ENCODE measurements around the gene ZNF296. TPM values are rescaled to one million over a fixed set of nuclear protein-coding genes. Genes with fewer than 3 reads are reported as not detected.

Gene ZNF296
- total and polyA plus RNA-seq, 2 donors (not counting 3 experiments of a cell fraction or from before 2014, with no cell fraction given) = 0.35 to 1.8 TPM

- intact Hi-C loops (cut with micrococcal nuclease) = no loop called here
These were observed 41.4 kb upstream of the ZNF296 start for GRCh38 chr19:45117671-45118070.

More at GRCh38 chr19:45117671-45118070, 41.4 kb upstream of the ZNF296 start:
- H3K9ac ChIP-seq (replicated peaks; ENCODE audit: extremely low read depth, insufficient read depth, low read length) = no peak overlapping the region
- TF ChIP-seq POLR2A (IDR thresholded peaks at IDR 0.05; ENCODE audit: low read depth, low read length) (no peak), GATA2 (IDR thresholded peaks at IDR 0.05; ENCODE audit: insufficient read depth, insufficient read length, low read depth, low read length) (no peak), MYC (IDR thresholded peaks at IDR 0.05; ENCODE audit: low read depth, low read length) (no peak), POLR2AphosphoS5 (IDR thresholded peaks at IDR 0.05; ENCODE audit: insufficient read depth, low read depth, low read length) (no peak), FOS (IDR thresholded peaks at IDR 0.05; ENCODE audit: borderline replicate concordance, insufficient read depth, low read length) (no peak), EZH2 (IDR thresholded peaks at IDR 0.05; ENCODE audit: borderline replicate concordance, low read depth, low read length, severe bottlenecking) (no peak), MAX (IDR thresholded peaks at IDR 0.05; ENCODE audit: insufficient read depth, insufficient read length) (no peak), JUN (IDR thresholded peaks at IDR 0.05; ENCODE audit: borderline replicate concordance, insufficient read depth, insufficient read length, low read depth) (no peak)
- TF ChIP-seq, protein P1, sequence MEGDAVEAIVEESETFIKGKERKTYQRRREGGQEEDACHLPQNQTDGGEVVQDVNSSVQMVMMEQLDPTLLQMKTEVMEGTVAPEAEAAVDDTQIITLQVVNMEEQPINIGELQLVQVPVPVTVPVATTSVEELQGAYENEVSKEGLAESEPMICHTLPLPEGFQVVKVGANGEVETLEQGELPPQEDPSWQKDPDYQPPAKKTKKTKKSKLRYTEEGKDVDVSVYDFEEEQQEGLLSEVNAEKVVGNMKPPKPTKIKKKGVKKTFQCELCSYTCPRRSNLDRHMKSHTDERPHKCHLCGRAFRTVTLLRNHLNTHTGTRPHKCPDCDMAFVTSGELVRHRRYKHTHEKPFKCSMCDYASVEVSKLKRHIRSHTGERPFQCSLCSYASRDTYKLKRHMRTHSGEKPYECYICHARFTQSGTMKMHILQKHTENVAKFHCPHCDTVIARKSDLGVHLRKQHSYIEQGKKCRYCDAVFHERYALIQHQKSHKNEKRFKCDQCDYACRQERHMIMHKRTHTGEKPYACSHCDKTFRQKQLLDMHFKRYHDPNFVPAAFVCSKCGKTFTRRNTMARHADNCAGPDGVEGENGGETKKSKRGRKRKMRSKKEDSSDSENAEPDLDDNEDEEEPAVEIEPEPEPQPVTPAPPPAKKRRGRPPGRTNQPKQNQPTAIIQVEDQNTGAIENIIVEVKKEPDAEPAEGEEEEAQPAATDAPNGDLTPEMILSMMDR (IDR thresholded peaks at IDR 0.05; ENCODE audit: extremely low read depth in 1 of 2, insufficient read depth in 1 of 2, low read depth in 1 of 2, low read length in 2 of 2) = no peak
- no peaks in the 10 kb centered on the region for H3K9me1 ChIP-seq (replicated peaks; ENCODE audit: control insufficient read depth, extremely low read depth, insufficient read depth, low read length)
- H2AFZ ChIP-seq (ENCODE audit: low read depth, low read length) = no peak overlapping the region
- H3K27me3 ChIP-seq (ENCODE audit: control insufficient read depth in 2 of 2, insufficient read depth in 2 of 2, low read length in 2 of 2) = no peaks in the 10 kb centered on the region
- POLR2A ChIA-PET = no interaction called here
- CTCF ChIA-PET = interaction anchor here (1.0 to 1.1 kb wide), 2 partner anchors 19 to 58 kb away, joined by 4 to 5 read pairs; no protein-coding TSS in a partner anchor
- BruUV-seq (replicated peaks) = no TSS peak
- no peak overlapping the region for H3K27ac ChIP-seq (ENCODE audit: insufficient read depth, low read depth, low read length)
- no peak for DNase-seq (ENCODE audit: low read depth, low spot score)
- H3K4me2 ChIP-seq (ENCODE audit: insufficient read depth, low read length) = no peak overlapping the region
- H4K20me1 ChIP-seq (replicated peaks; ENCODE audit: control insufficient read depth, extremely low read depth, insufficient read depth, low read length) = no peaks in the 10 kb centered on the region
- no peak overlapping the region for H3K4me3 ChIP-seq (replicated peaks in 1 of 3; ENCODE audit: insufficient read depth in 1 of 3, low read depth in 1 of 3, low read length in 3 of 3)
- no peaks in the 10 kb centered on the region for H3K9me3 ChIP-seq (replicated peaks; ENCODE audit: control insufficient read depth, insufficient read depth, low read length)
- no peak for FAIRE-seq
- dilution Hi-C loops (cut with MboI; ENCODE audit: extremely low pct_ligation_motif_present, low sequenced_read_pairs) = no loop called here
- H3K79me2 ChIP-seq (ENCODE audit: control insufficient read depth, insufficient read depth, low read length) = peaks cover 49% of the 10 kb centered on the region
- no peaks in the 10 kb centered on the region for H3K4me1 ChIP-seq (ENCODE audit: control insufficient read depth, extremely low read depth, insufficient read depth, low read length)
- H3K36me3 ChIP-seq (ENCODE audit: control insufficient read depth in 2 of 2, extremely low read depth in 1 of 2, insufficient read depth in 2 of 2, low read length in 2 of 2) = no peaks in the 10 kb centered on the region
